K562 (cell line): Measurements from ENCODE around the gene FLAD1. TPM values are rescaled to one million over a fixed set of nuclear protein-coding genes. Genes with fewer than 3 reads are reported as not detected.

ENCODE experiments used
- BHLHE40 ChIP-seq: IDR thresholded peaks from 2 replicates; pipeline ENCODE4 v1.6.1; 2011; ENCODE audit warnings: low read length, improper control_type of control experiment
- CBX5 ChIP-seq: IDR thresholded peaks from 2 replicates; pipeline ENCODE4 v1.6.1; 2014; ENCODE audit warnings: low read depth, borderline replicate concordance
- CREB3L1 ChIP-seq: fragments of 450-650 bp; IDR thresholded peaks from 2 replicates; pipeline ENCODE4 v1.6.1; 2014; ENCODE audit warnings: low read depth, mild to moderate bottlenecking, moderate library complexity, borderline replicate concordance
- EP400 ChIP-seq: fragments of 450-650 bp; IDR thresholded peaks from 2 replicates; pipeline ENCODE4 v1.6.1; 2017; ENCODE audit warnings: antibody characterized with exemption, mild to moderate bottlenecking, moderate library complexity
- ESRRA ChIP-seq: fragments of 450-650 bp; IDR thresholded peaks from 2 replicates; pipeline ENCODE4 v1.6.1; 2014; ENCODE audit warnings: low read depth, mild to moderate bottlenecking, moderate library complexity, borderline replicate concordance
- ETS1 ChIP-seq: conservative IDR thresholded peaks from 2 replicates; pipeline ENCODE4 v1.6.1; 2011; ENCODE audit warnings: low read depth, mild to moderate bottlenecking, low read length; ENCODE audit not compliant: control insufficient read depth
- FUS ChIP-seq: fragments of 200-400 bp; formaldehyde crosslinking; optimal IDR thresholded peaks from 2 replicates; pipeline ENCODE3; 2017; ENCODE audit warnings: low read depth, low read length
- GTF2E2 ChIP-seq: fragments of 200-800 bp; sonication (Bioruptor generic); IDR thresholded peaks from 2 replicates; pipeline ENCODE4 v1.6.1; 2016; ENCODE audit warnings: missing genetic modification characterization, missing compliant biosample characterization
- HNRNPL ChIP-seq: fragments of 200-400 bp; formaldehyde crosslinking; IDR thresholded peaks from 2 replicates; pipeline ENCODE4 v1.6.1; 2017; ENCODE audit warnings: low read depth, mild to moderate bottlenecking, low read length
- JUN ChIP-seq, 2 experiments: sonication (generic) in 1 of 2; formaldehyde crosslinking in 1 of 2; IDR thresholded peaks; 2 replicates each; pipeline versions ENCODE4 v1.6.1 to v1.8.0; 2012 to 2022; ENCODE audit warnings: borderline replicate concordance in 2 of 2, mild to moderate bottlenecking in 2 of 2, improper control_type of control experiment in 1 of 2, low read depth in 1 of 2, low read length in 1 of 2, missing genetic modification reagents in 1 of 2
- KDM4B ChIP-seq, 2 experiments: fragments of 450-650 bp in 1 of 2; sonication (generic) in 1 of 2; IDR thresholded peaks; 2 replicates each; pipeline ENCODE4 v1.6.1; 2016 to 2017; ENCODE audit warnings: borderline replicate concordance in 2 of 2, antibody characterized with exemption in 1 of 2, low read depth in 1 of 2, mild to moderate bottlenecking in 1 of 2
- MAFK ChIP-seq: IDR thresholded peaks from 2 replicates; pipeline ENCODE4 v1.6.1; 2011; ENCODE audit warnings: low read length, improper control_type of control experiment
- NFIC ChIP-seq: fragments of 450-650 bp; IDR thresholded peaks from 2 replicates; pipeline ENCODE4 v1.6.1; 2017; ENCODE audit warnings: mild to moderate bottlenecking, inconsistent platforms
- POLR2A ChIP-seq: fragments of 450-650 bp; conservative IDR thresholded peaks from 2 replicates; pipeline ENCODE4 v1.6.1; 2016
- RBM14 ChIP-seq: fragments of 200-400 bp; formaldehyde crosslinking; IDR thresholded peaks from 2 replicates; pipeline ENCODE4 v1.6.1; 2018; ENCODE audit warnings: low read depth, mild to moderate bottlenecking, low read length, moderate library complexity, borderline replicate concordance; ENCODE audit not compliant: insufficient read depth
- SMAD4 ChIP-seq: fragments of 250-450 bp; sonication (Bioruptor Pico); conservative IDR thresholded peaks from 2 replicates; pipeline ENCODE4 v1.8.0; 2021; ENCODE audit warnings: inconsistent platforms, mild to moderate bottlenecking, moderate library complexity
- SMARCC2 ChIP-seq: fragments of 450-650 bp; IDR thresholded peaks from 2 replicates; pipeline ENCODE4 v1.6.1; 2017; ENCODE audit warnings: antibody characterized with exemption, moderate library complexity, mild to moderate bottlenecking, low read depth
- TARDBP ChIP-seq: fragments of 450-650 bp; IDR thresholded peaks from 2 replicates; pipeline ENCODE4 v1.6.1; 2016
- ZNF561 ChIP-seq: fragments of 450-650 bp; formaldehyde crosslinking; conservative IDR thresholded peaks from 2 replicates; pipeline ENCODE4 v1.4.0; 2020; ENCODE audit warnings: mild to moderate bottlenecking, moderate library complexity
- polyA plus RNA-seq, 8 experiments: library from polyadenylated mRNA; depleted of rRNA in 4 of 8; stranded (reverse) in 5 of 8; unstranded in 3 of 8; fragments of >200 nt; fragmentation: Nextera tagmentation in 2 of 8; fragmentation: Illumina TruSeq in 1 of 8; extraction: Ambion mirVana in 2 of 8; extraction: Trizol in 1 of 8; gene quantifications; 2 replicates each; pipeline versions ENCODE4 v1.2.1 to v1.2.3, GENCODE V29; 2011 to 2014; ENCODE audit warnings: inconsistent platforms in 1 of 8, missing spikeins in 1 of 8
- total RNA-seq, 7 experiments: library from RNA; depleted of rRNA in 6 of 7; stranded (reverse); fragments of >200 nt in 6 of 7; fragmentation: Illumina TruSeq in 2 of 7; extraction: Trizol in 2 of 7; gene quantifications; 2 replicates each; pipeline versions ENCODE4 v1.2.1 to v1.2.3, GENCODE V29; 2011 to 2021; ENCODE audit warnings: low replicate concordance in 1 of 7
- TF ChIP-seq, protein P1 (sequence below), 2 experiments: fragments of 450-650 bp in 1 of 2; sonication (generic) in 1 of 2; formaldehyde crosslinking; conservative IDR thresholded peaks; 2 replicates each; pipeline versions ENCODE4 v1.4.0 to v1.8.1; 2020 to 2022; ENCODE audit warnings: mild to moderate bottlenecking in 1 of 2, missing genetic modification reagents in 1 of 2
- TF ChIP-seq, protein P2 (sequence below), 2 experiments: fragments of 200-800 bp in 1 of 2; sonication (Bioruptor generic) in 1 of 2; sonication (generic) in 1 of 2; formaldehyde crosslinking in 1 of 2; IDR thresholded peaks in 1 of 2; conservative IDR thresholded peaks in 1 of 2; 2 replicates each; pipeline versions ENCODE4 v1.5.0 to v1.6.1; 2016 to 2020; ENCODE audit warnings: missing compliant biosample characterization in 1 of 2, missing genetic modification characterization in 1 of 2, missing genetic modification reagents in 1 of 2

The FLAD1 gene
- total and polyA plus RNA-seq, 9 of the 15 experiments (the other 6 are each of a cell fraction or from before 2014, with no cell fraction given), result 24.9 to 85.8 (median 67.0) TPM

DNA sequence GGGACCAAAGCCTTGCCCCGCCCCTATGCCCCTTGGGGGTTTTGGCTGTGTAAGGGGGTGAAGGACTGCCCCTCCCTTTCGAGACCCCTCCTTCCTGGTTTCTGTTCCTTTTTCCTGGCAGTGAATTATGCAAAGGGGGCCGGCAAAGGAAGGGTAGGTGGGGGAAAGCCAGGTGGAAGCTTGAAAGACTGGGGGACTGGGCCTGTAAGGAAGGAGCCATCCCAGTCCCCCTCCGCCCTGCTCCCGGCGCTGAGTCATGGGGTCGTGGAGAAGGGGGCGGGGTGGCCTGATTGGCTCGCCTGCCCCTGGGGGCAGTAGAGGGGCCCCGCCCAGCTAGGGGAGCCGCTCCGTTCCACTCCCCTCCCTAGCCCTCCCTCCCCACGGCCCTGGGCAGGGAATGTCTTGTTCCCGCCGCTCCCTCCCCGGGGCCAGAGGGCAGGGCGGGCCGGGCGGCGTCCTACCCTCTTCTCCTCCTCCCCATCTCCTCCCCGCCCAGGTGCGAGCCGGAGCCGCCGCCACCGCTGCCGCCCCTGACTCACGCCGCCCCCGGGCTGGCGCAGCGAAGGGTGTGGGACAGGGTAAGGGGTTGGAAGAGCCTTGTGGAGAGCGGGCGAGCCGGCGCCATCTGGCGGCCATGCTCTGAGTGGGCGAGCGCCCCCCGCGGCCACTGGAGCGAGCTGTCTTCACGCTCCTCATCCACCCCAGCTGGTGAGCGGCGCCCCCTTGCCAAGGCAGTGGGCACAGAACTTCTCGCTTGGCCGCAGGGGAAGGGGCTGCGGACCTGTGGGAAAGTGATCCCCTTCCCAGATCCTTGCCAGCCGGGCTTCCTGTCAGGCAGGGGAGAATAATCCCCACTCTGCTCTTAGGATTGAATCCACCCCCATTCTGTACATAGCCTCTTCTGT is 34.1 kb downstream of the FLAD1 start (continued):
- TF ChIP-seq CREB3L1, result no peak
- no peak for TF ChIP-seq FUS
- peak; percentile 21; the same call in 1 of the 2 replicates for TF ChIP-seq JUN (IDR thresholded peaks at IDR 0.05; ENCODE audit: borderline replicate concordance, low read depth, low read length)
- no peak for TF ChIP-seq JUN (CRISPR knock-in tag; IDR thresholded peaks at IDR 0.05; ENCODE audit: borderline replicate concordance)
- peak; percentile 99 for TF ChIP-seq HNRNPL
- no peak for TF ChIP-seq SMARCC2
- TF ChIP-seq, protein P1, sequence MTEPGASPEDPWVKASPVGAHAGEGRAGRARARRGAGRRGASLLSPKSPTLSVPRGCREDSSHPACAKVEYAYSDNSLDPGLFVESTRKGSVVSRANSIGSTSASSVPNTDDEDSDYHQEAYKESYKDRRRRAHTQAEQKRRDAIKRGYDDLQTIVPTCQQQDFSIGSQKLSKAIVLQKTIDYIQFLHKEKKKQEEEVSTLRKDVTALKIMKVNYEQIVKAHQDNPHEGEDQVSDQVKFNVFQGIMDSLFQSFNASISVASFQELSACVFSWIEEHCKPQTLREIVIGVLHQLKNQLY (CRISPR knock-in tag; conservative IDR thresholded peaks at IDR 0.05), result 0 out of 4 replicates have a peak, but pooled peaks of 1 of the 2 experiments have one; percentile 28
- TF ChIP-seq KDM4B (IDR thresholded peaks at IDR 0.05; ENCODE audit: borderline replicate concordance in 2 of 2, low read depth in 1 of 2), result 0 out of 4 replicates have a peak, but pooled peaks of 1 of the 2 experiments have one; percentile 53
- TF ChIP-seq ETS1, result peak; percentile 25; the same call in 1 of the 2 replicates
- 0 out of 2 replicates have a peak, but pooled peaks have one; percentile 30 for TF ChIP-seq ZNF561
- peak; percentile 75 for TF ChIP-seq TARDBP
- peak; percentile 67; the same call in 1 of the 2 replicates for TF ChIP-seq NFIC
- peak; percentile 64; the same call in 1 of the 2 replicates for TF ChIP-seq ESRRA
- TF ChIP-seq, protein P2, sequence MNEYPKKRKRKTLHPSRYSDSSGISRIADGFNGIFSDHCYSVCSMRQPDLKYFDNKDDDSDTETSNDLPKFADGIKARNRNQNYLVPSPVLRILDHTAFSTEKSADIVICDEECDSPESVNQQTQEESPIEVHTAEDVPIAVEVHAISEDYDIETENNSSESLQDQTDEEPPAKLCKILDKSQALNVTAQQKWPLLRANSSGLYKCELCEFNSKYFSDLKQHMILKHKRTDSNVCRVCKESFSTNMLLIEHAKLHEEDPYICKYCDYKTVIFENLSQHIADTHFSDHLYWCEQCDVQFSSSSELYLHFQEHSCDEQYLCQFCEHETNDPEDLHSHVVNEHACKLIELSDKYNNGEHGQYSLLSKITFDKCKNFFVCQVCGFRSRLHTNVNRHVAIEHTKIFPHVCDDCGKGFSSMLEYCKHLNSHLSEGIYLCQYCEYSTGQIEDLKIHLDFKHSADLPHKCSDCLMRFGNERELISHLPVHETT (CRISPR knock-in tag; conservative IDR thresholded peaks at IDR 0.05 in 1 of 2, IDR thresholded peaks at IDR 0.05 in 1 of 2), result 0 out of 4 replicates have a peak, but pooled peaks of 1 of the 2 experiments have one; percentile 54
- peak; percentile 90; the same call in 1 of the 2 replicates for TF ChIP-seq RBM14
- peak; percentile 92 for TF ChIP-seq SMAD4 (CRISPR knock-in tag)
- peak; percentile 77; the same call in 1 of the 2 replicates for TF ChIP-seq EP400
- peak; percentile 63 for TF ChIP-seq POLR2A
- TF ChIP-seq MAFK, result no peak
- TF ChIP-seq CBX5, result 0 out of 2 replicates have a peak, but pooled peaks have one; percentile 31
- no peak for TF ChIP-seq BHLHE40
- peak; percentile 25; the same call in 1 of the 2 replicates for TF ChIP-seq GTF2E2
